Measurements from ENCODE around the gene UBALD2.
"Not testable (repeated sequence)": the region's sequence is repeated elsewhere in the genome, so short reads cannot be mapped to it uniquely, and the experiment has no call there.

The UBALD2 gene

GRCh38 chr17:76239538-76240274, 25.4 kb upstream of the UBALD2 start:
- DNase-seq (ENCODE audit: low read depth), result no peak
- peak overlapping the region; percentile 30 for H3K4me3 ChIP-seq (ENCODE audit: low read depth, low read length)
- in situ Hi-C loops (cut with HindIII; ENCODE audit: low sequenced_read_pairs), result no loop called here
- TF ChIP-seq CTCF (IDR thresholded peaks at IDR 0.05; ENCODE audit: low read depth, low read length, missing control alignments), result no peak

GRCh38 chr17:76240461-76241203, 24.5 kb upstream of the UBALD2 start, which contains the start of gene RNF157:
TSS of gene RNF157 (minus strand) at chr17:76240493. CDS start at chr17:76240240, 253 bp downstream.
- no peak for TF ChIP-seq CTCF (IDR thresholded peaks at IDR 0.05; ENCODE audit: low read depth, low read length, missing control alignments)
- in situ Hi-C loops (cut with HindIII; ENCODE audit: low sequenced_read_pairs), result no loop called here
- no peak for DNase-seq (ENCODE audit: low read depth)
- H3K4me3 ChIP-seq (ENCODE audit: low read depth, low read length), result peak within 1 kb of the TSS; percentile 52

- no peak for DNase-seq (ENCODE audit: low read depth)
- in situ Hi-C loops (cut with HindIII; ENCODE audit: low sequenced_read_pairs), result no loop called here
- H3K4me3 ChIP-seq (ENCODE audit: low read depth, low read length), result peak overlapping the region; percentile 52
- TF ChIP-seq CTCF (IDR thresholded peaks at IDR 0.05; ENCODE audit: low read depth, low read length, missing control alignments), result no peak
Measured at GRCh38 chr17:76241204-76241538, 24.0 kb upstream of the UBALD2 start.

GRCh38 chr17:76241691-76242255, 23.4 kb upstream of the UBALD2 start:
- in situ Hi-C loops (cut with HindIII; ENCODE audit: low sequenced_read_pairs), result no loop called here
- H3K4me3 ChIP-seq (ENCODE audit: low read depth, low read length), result no peak overlapping the region
- no peak for TF ChIP-seq CTCF (IDR thresholded peaks at IDR 0.05; ENCODE audit: low read depth, low read length, missing control alignments)

GRCh38 chr17:76243826-76244679, 21.1 kb upstream of the UBALD2 start:
- no peak overlapping the region for H3K4me3 ChIP-seq (ENCODE audit: low read depth, low read length)
- no peak for TF ChIP-seq CTCF (IDR thresholded peaks at IDR 0.05; ENCODE audit: low read depth, low read length, missing control alignments)
- in situ Hi-C loops (cut with HindIII; ENCODE audit: low sequenced_read_pairs), result no loop called here
- DNase-seq (ENCODE audit: low read depth), result no peak

More at GRCh38 chr17:76241691-76242255, 23.4 kb upstream of the UBALD2 start:
- DNase-seq (ENCODE audit: low read depth), result no peak

- H3K4me3 ChIP-seq (ENCODE audit: low read depth, low read length); in situ Hi-C loops (cut with HindIII; ENCODE audit: low sequenced_read_pairs); DNase-seq (ENCODE audit: low read depth): not testable (repeated sequence)
Measured at GRCh38 chr17:76244721-76245120, 20.4 kb upstream of the UBALD2 start.

Measured in astrocyte of the cerebellum (primary cell).